Measurements from ENCODE around the gene TMEM143.

TMEM143 gene

GRCh38 chr19:48329167-48329891 lies 34.4 kb downstream of the TMEM143 start:
- no peaks in the 10 kb centered on the region for H3K9me2 ChIP-seq (replicated peaks; ENCODE audit: low read depth, low read length)
- H3K9me3 ChIP-seq (ENCODE audit: insufficient read depth, low read depth, low read length): peaks cover 4% of the 10 kb centered on the region; the same call in 1 of the 2 replicates
- peaks cover 8% of the 10 kb centered on the region for H4K20me1 ChIP-seq (ENCODE audit: insufficient read depth, low read length, poor library complexity, severe bottlenecking)
- no peak overlapping the region for H2AFZ ChIP-seq (ENCODE audit: low read length)
- TF ChIP-seq EZH2phosphoT487 (IDR thresholded peaks at IDR 0.05; ENCODE audit: borderline replicate concordance): no peak
- TF ChIP-seq, protein P1, sequence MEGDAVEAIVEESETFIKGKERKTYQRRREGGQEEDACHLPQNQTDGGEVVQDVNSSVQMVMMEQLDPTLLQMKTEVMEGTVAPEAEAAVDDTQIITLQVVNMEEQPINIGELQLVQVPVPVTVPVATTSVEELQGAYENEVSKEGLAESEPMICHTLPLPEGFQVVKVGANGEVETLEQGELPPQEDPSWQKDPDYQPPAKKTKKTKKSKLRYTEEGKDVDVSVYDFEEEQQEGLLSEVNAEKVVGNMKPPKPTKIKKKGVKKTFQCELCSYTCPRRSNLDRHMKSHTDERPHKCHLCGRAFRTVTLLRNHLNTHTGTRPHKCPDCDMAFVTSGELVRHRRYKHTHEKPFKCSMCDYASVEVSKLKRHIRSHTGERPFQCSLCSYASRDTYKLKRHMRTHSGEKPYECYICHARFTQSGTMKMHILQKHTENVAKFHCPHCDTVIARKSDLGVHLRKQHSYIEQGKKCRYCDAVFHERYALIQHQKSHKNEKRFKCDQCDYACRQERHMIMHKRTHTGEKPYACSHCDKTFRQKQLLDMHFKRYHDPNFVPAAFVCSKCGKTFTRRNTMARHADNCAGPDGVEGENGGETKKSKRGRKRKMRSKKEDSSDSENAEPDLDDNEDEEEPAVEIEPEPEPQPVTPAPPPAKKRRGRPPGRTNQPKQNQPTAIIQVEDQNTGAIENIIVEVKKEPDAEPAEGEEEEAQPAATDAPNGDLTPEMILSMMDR (conservative IDR thresholded peaks at IDR 0.05; ENCODE audit: low read length): no peak
- H3K4me2 ChIP-seq (ENCODE audit: low read depth, low read length, poor library complexity, severe bottlenecking): peak overlapping the region; percentile 91
- peaks cover 38% of the 10 kb centered on the region for H3K4me1 ChIP-seq (ENCODE audit: insufficient read depth, low read length, poor library complexity, severe bottlenecking)
- peaks cover 44% of the 10 kb centered on the region for H3K79me2 ChIP-seq (ENCODE audit: insufficient read depth, low read length)
- H3K9ac ChIP-seq (ENCODE audit: low read depth, low read length, poor library complexity, severe bottlenecking): peak overlapping the region; percentile 97
- peaks cover 14% of the 10 kb centered on the region for H3F3A ChIP-seq (ENCODE audit: low read depth)
- H3K36me3 ChIP-seq (ENCODE audit: insufficient read depth, low read length): no peaks in the 10 kb centered on the region
- peak overlapping the region; percentile 79 for H3K4me3 ChIP-seq (ENCODE audit: low read length, poor library complexity, severe bottlenecking)
- no peaks in the 10 kb centered on the region for H3K27me3 ChIP-seq (ENCODE audit: insufficient read depth, low read length, poor library complexity, severe bottlenecking)

- Histone ChIP-seq H3F3A (ENCODE audit: low read depth) (peaks cover 12% of the 10 kb centered on the region), H3K4me1 (ENCODE audit: insufficient read depth, low read length, poor library complexity, severe bottlenecking) (peaks cover 51% of the 10 kb centered on the region), H3K27me3 (ENCODE audit: insufficient read depth, low read length, poor library complexity, severe bottlenecking) (no peaks in the 10 kb centered on the region), H3K36me3 (ENCODE audit: insufficient read depth, low read length) (no peaks in the 10 kb centered on the region), H4K20me1 (ENCODE audit: insufficient read depth, low read length, poor library complexity, severe bottlenecking) (peaks cover 8% of the 10 kb centered on the region), H2AFZ (ENCODE audit: low read length) (no peak within 1 kb of the TSS), H3K79me2 (ENCODE audit: insufficient read depth, low read length) (peaks cover 51% of the 10 kb centered on the region), H3K9ac (ENCODE audit: low read depth, low read length, poor library complexity, severe bottlenecking) (peak within 1 kb of the TSS; percentile 97), H3K4me3 (ENCODE audit: low read length, poor library complexity, severe bottlenecking) (peak within 1 kb of the TSS; percentile 82), H3K9me3 (ENCODE audit: insufficient read depth, low read depth, low read length) (peaks cover 4% of the 10 kb centered on the region; the same call in 1 of the 2 replicates), H3K9me2 (replicated peaks; ENCODE audit: low read depth, low read length) (no peaks in the 10 kb centered on the region), H3K4me2 (ENCODE audit: low read depth, low read length, poor library complexity, severe bottlenecking) (peak within 1 kb of the TSS; percentile 80)
- no peak for TF ChIP-seq EZH2phosphoT487 (IDR thresholded peaks at IDR 0.05; ENCODE audit: borderline replicate concordance)
- TF ChIP-seq, protein P1 (conservative IDR thresholded peaks at IDR 0.05; ENCODE audit: low read length): no peak
Observed at GRCh38 chr19:48325265-48325910, 38.4 kb downstream of the TMEM143 start, which contains the start of gene EMP3. TSS of gene EMP3 (plus strand) at chr19:48325552. CDS start at chr19:48326845, 1,293 bp downstream.

GRCh38 chr19:48321622-48322591 lies 41.8 kb downstream of the TMEM143 start:
- TF ChIP-seq, protein P1 (conservative IDR thresholded peaks at IDR 0.05; ENCODE audit: low read length): no peak
- no peak for TF ChIP-seq EZH2phosphoT487 (IDR thresholded peaks at IDR 0.05; ENCODE audit: borderline replicate concordance)
- H3K4me1 ChIP-seq (ENCODE audit: insufficient read depth, low read length, poor library complexity, severe bottlenecking): peaks cover 44% of the 10 kb centered on the region

More at GRCh38 chr19:48321622-48322591, 41.8 kb downstream of the TMEM143 start:
- Histone ChIP-seq H4K20me1 (ENCODE audit: insufficient read depth, low read length, poor library complexity, severe bottlenecking) (no peaks in the 10 kb centered on the region), H3F3A (ENCODE audit: low read depth) (peaks cover 7% of the 10 kb centered on the region; the same call in 1 of the 2 replicates), H3K27me3 (ENCODE audit: insufficient read depth, low read length, poor library complexity, severe bottlenecking) (no peaks in the 10 kb centered on the region), H3K4me2 (ENCODE audit: low read depth, low read length, poor library complexity, severe bottlenecking) (peak overlapping the region; percentile 91), H3K9ac (ENCODE audit: low read depth, low read length, poor library complexity, severe bottlenecking) (peak overlapping the region; percentile 100), H3K9me3 (ENCODE audit: insufficient read depth, low read depth, low read length) (no peaks in the 10 kb centered on the region), H3K79me2 (ENCODE audit: insufficient read depth, low read length) (peaks cover 29% of the 10 kb centered on the region), H2AFZ (ENCODE audit: low read length) (no peak overlapping the region; the same call in 1 of the 2 replicates), H3K36me3 (ENCODE audit: insufficient read depth, low read length) (no peaks in the 10 kb centered on the region), H3K9me2 (replicated peaks; ENCODE audit: low read depth, low read length) (no peaks in the 10 kb centered on the region), H3K4me3 (ENCODE audit: low read length, poor library complexity, severe bottlenecking) (peak overlapping the region; percentile 96)

Measured in Loucy (cell line).